HG02970 (cell line): ENCODE measurements around the gene TNFAIP8L3.

Experiments used
- ATAC-seq: cut with Tn5 transposase; IDR thresholded peaks from one replicate; pipeline ENCODE4 v1.9.1; 2021; ENCODE audit warnings: mild to moderate bottlenecking, moderate library complexity, moderate number of reproducible peaks; ENCODE audit not compliant: unreplicated experiment, low FRiP score

TNFAIP8L3 gene

DNA sequence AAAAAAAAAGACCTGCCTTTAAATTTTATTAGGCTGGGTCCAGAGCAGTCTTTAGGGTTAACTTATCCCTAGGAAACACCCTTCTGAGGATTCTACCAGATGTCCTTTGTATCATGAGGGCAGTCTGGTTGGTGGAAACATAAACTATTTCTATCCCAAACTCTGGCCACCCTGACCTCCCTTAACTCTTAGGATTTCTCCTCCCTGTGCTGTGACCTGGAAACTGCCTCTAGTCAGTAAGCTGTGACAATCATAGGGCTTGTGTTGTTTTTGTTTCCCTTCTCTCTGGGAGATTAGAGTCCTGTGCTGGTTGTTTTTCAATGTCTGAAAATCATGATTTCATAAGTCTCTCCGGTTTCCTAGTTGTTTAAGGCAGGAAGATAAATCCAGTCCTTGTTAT is 78.1 kb downstream of the TNFAIP8L3 start:
- ATAC-seq = no peak

DNA sequence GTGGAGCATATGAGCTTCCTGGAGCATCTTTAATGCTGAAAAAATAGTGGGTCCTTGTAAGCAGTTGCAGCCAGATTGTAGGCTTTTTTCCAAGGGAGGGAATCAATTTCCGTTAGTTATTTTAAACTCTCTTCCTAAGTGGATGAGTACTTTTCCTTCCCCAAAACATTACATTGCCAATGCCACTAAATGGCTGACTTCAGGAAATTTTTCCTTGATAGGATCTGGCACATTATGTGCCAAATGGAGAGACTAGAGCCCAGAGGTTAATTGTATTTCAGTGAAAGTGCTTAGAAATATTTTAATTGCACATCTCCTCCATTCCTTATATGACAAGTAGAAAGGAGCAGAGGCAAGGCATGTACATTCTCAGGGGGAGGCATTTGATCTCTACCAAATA is 83.5 kb downstream of the TNFAIP8L3 start:
- no peak for ATAC-seq

DNA sequence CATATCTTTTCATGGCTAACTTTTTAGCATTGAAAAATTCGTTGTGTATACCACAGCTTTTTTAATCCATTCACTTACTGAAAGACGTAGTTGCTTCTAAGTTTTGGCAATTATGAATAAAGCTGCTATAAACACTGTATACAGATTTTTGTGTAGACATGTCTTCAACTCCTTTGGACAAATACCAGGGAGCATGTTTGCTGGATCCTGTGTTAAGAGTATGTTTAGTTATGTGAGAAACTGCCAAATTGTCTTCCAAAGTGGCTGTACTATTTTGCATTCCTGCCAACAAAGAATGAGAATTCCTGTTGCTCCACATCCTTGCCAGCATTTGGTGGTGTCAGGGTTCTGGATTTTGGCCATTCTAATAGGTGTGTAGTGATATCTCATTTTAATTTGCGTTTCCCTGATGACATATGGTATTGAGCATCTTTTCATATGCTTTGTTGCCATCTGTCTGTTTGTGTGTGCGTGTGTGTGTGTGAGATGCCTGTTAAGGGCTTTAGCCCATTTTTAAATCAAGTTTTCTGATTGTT is 87.5 kb downstream of the TNFAIP8L3 start:
- no peak for ATAC-seq
